ENCODE measurements around the gene CGB7.

DNA sequence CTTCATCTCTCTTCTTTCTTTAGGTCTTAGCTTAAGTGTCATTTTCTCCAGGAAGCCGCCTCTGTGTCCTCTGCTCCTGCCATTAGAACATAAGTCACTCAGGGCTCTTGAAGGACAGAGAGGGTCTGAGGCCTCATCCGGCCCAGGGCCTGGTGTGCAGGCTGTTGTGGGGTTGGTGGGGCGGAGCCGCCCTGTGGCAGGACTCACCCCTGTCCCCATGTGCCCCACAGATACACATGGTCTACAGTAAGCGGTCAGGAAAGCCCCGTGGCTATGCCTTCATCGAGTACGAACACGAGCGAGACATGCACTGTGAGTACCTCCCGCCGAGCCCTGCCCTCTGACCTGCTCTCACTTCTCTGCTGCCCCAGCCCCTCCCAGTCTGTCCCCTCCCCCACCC, 43.6 kb upstream of the CGB7 start:
- TF ChIP-seq CTCF (IDR thresholded peaks at IDR 0.05; ENCODE audit: borderline replicate concordance, extremely low read depth, low read length, poor library complexity, severe bottlenecking) (no peak), EZH2 (IDR thresholded peaks at IDR 0.05; ENCODE audit: borderline replicate concordance, low read depth, low read length, severe bottlenecking) (no peak)
